Activated CD4-positive, alpha-beta T cell treated with anti-CD3 and anti-CD28 coated beads, Interleukin-2, amount 10 ng/mL, durations not matched to agents 24 days and 14 days (primary cell): Measurements from ENCODE around the gene HNRNPUL2. TPM values are rescaled to one million over a fixed set of nuclear protein-coding genes. Genes with fewer than 3 reads are reported as not detected.
"Not testable (repeated sequence)": the region's sequence is repeated elsewhere in the genome, so short reads cannot be mapped to it uniquely, and the experiment has no call there.

Source experiments
- DNase-seq: peaks from one replicate; pipeline ENCODE4 v3.0.0; 2022
- H3K27ac Mint-ChIP-seq: one replicate; pipeline ENCODE4 v1.8.0; 2022; ENCODE audit warnings: mild to moderate bottlenecking, mixed read lengths
- H3K27me3 Mint-ChIP-seq: one replicate; pipeline ENCODE4 v1.8.0; 2022; ENCODE audit warnings: mixed read lengths
- H3K36me3 Mint-ChIP-seq: one replicate; pipeline ENCODE4 v1.8.0; 2022; ENCODE audit warnings: low read depth, mild to moderate bottlenecking, mixed read lengths
- H3K4me1 Mint-ChIP-seq: one replicate; pipeline ENCODE4 v1.8.0; 2021; ENCODE audit warnings: mixed read lengths
- H3K4me3 Mint-ChIP-seq: one replicate; pipeline ENCODE4 v1.8.0; 2022; ENCODE audit warnings: mild to moderate bottlenecking, moderate library complexity, mixed read lengths
- H3K9me3 Mint-ChIP-seq: one replicate; pipeline ENCODE4 v1.8.0; 2021; ENCODE audit warnings: mixed read lengths
- intact Hi-C: fragments of 100-400 bp; cut with micrococcal nuclease; formaldehyde crosslinking; loops from one replicate; pipeline ENCODE4 v1.15.1; 2023
- total RNA-seq: library from RNA; stranded (reverse); gene quantifications from 2 replicates; pipeline ENCODE4 v1.2.3, GENCODE V29; 2022

The HNRNPUL2 gene
- total RNA-seq, 1 donor from 2014 or later: 60.6 TPM

GRCh38 chr11:62705880-62706849 is 21.1 kb downstream of the HNRNPUL2 start:
- H3K27ac Mint-ChIP-seq: peak overlapping the region; percentile 89
- intact Hi-C loops: loop anchor here (5.0 kb wide), 2 partner anchors 66 to 94 kb away; partner anchors contain the start of genes EML3, ROM1 and TAF6L
- H3K9me3 Mint-ChIP-seq: no peaks in the 10 kb centered on the region
- H3K27me3 Mint-ChIP-seq: no peaks in the 10 kb centered on the region
- peaks cover 33% of the 10 kb centered on the region for H3K4me1 Mint-ChIP-seq
- H3K4me3 Mint-ChIP-seq: peak overlapping the region; percentile 96
- H3K36me3 Mint-ChIP-seq: peaks cover 35% of the 10 kb centered on the region
- peak; percentile 97 for DNase-seq

- peak overlapping the region; percentile 89 for H3K27ac Mint-ChIP-seq
- no peaks in the 10 kb centered on the region for H3K9me3 Mint-ChIP-seq
- no peaks in the 10 kb centered on the region for H3K27me3 Mint-ChIP-seq
- no peak for DNase-seq
- intact Hi-C loops: loop anchor here (5.0 kb wide), 2 partner anchors 67 to 93 kb away; partner anchors contain the start of genes EML3, ROM1 and TAF6L
- peaks cover 33% of the 10 kb centered on the region for H3K4me1 Mint-ChIP-seq
- peak overlapping the region; percentile 96 for H3K4me3 Mint-ChIP-seq
- H3K36me3 Mint-ChIP-seq: peaks cover 33% of the 10 kb centered on the region
These were observed 21.8 kb downstream of the HNRNPUL2 start for GRCh38 chr11:62705413-62705812.

DNA sequence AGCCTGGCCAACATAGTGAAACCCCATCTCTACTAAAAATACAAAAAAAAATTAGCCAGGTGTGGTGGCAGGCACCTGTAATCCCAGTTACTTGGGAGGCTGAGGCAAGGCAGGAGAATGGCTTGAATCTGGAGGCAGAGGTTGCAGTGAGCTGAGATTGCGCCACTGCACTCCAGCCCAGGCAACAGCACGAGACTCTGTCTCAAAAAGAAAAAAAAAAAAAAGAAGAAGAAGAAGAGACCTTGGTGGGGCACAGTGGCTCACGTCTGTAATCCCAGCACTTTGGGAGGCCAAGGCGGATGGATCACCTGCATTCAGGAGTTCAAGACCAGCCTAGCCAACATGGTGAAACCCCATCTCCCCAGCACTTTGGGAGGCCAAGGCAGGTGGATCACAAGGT is 23.3 kb downstream of the HNRNPUL2 start:
- H3K27me3 Mint-ChIP-seq, H3K27ac Mint-ChIP-seq, intact Hi-C loops, H3K4me3 Mint-ChIP-seq, H3K9me3 Mint-ChIP-seq, DNase-seq: not testable (repeated sequence)
- H3K4me1 Mint-ChIP-seq: peaks cover 27% of the 10 kb centered on the region
- H3K36me3 Mint-ChIP-seq: peaks cover 20% of the 10 kb centered on the region

DNA sequence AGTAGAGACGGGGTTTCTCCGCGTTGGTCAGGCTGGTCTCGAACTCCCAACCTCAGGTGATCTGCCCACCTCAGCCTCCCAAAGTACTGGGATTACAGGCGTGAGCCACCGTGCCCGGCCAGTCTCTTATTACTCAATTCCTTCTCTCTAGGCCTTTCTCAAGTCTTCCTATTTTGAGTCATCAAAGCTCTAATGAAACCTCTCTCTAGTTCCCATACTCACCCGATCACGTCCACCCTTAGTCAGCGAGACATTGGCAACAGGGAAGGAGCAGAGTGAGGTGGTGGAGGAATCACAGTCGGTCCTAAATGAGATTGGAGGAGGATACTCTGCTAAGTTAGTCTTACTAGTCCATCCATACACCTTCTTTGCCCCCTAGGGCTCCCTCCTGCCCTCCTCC is 25.0 kb downstream of the HNRNPUL2 start:
- Mint-ChIP-seq H3K9me3 (no peaks in the 10 kb centered on the region), H3K27ac (no peak overlapping the region), H3K4me3 (no peak overlapping the region), H3K36me3 (peaks cover 20% of the 10 kb centered on the region), H3K27me3 (no peaks in the 10 kb centered on the region), H3K4me1 (peaks cover 14% of the 10 kb centered on the region)
- intact Hi-C loops: no loop called here
- DNase-seq: no peak

GRCh38 chr11:62694455-62695167 is 32.6 kb downstream of the HNRNPUL2 start:
- Mint-ChIP-seq H3K36me3 (peaks cover 26% of the 10 kb centered on the region), H3K9me3 (no peaks in the 10 kb centered on the region), H3K27ac (peak overlapping the region; percentile 68), H3K27me3 (no peaks in the 10 kb centered on the region), H3K4me3 (no peak overlapping the region), H3K4me1 (peaks cover 7% of the 10 kb centered on the region)
- intact Hi-C loops: loop anchor here (5.0 kb wide), 2 partner anchors 102 to 302 kb away; partner anchors contain the start of gene TUT1
- peak; percentile 93 for DNase-seq

- H3K36me3 Mint-ChIP-seq: peaks cover 30% of the 10 kb centered on the region
- H3K27me3 Mint-ChIP-seq, H3K4me1 Mint-ChIP-seq, DNase-seq, H3K9me3 Mint-ChIP-seq, H3K4me3 Mint-ChIP-seq, H3K27ac Mint-ChIP-seq: not testable (repeated sequence)
- intact Hi-C loops: loop anchor here (5.0 kb wide), 2 partner anchors 101 to 301 kb away; partner anchors contain the start of gene TUT1
These were observed 33.6 kb downstream of the HNRNPUL2 start for GRCh38 chr11:62693624-62694023.

DNA sequence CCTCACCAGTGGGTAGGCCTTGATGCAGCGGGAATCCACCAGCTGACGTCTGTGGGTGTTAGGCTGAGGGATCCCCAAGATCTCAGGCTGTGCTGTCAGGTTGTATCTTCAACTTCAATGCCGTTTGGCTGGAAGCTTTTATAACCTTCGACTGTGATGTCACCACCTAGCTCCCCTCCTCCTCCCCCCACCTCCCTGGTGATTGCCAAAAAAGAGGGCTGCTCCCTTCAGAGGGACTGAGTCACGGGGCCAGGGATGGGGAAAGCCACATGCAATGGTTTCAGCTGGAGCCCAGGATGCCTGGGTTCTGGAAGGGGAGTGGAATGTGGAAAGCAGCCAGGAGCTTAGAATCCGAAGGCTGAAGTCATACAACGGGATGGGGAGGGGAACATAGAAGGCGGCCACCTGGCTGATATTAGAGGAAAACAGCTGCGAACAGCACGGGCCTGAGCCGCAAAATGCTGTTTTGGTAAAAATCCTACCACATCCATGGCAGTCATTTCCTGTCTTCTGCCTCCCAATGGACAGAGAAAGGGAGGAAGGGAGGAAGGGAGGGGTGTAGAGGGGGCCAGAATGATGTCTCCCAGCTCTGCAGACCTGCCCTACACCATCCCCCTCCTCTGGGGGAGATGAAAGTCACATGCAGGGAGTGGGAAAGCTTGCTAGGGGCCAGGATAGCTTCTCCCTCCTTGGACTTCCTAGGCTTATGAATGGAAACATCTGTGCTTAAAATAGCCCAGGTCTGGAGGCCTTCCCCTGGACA is 37.7 kb downstream of the HNRNPUL2 start, which contains the start of gene LRRN4CL:
TSS of gene LRRN4CL (minus strand) at position 110 of the 763 bp plus-strand sequence. CDS start 1,022 bp downstream, outside the sequence.
- H3K27ac Mint-ChIP-seq: no peak within 1 kb of the TSS

GRCh38 chr11:62688491-62688890 is 38.8 kb downstream of the HNRNPUL2 start:
- H3K27ac Mint-ChIP-seq: no peak overlapping the region
- H3K4me1 Mint-ChIP-seq: no peaks in the 10 kb centered on the region
- no peaks in the 10 kb centered on the region for H3K9me3 Mint-ChIP-seq

More for the DNA sequence above, 37.7 kb downstream of the HNRNPUL2 start, which contains the start of gene LRRN4CL:
- Mint-ChIP-seq H3K36me3 (peaks cover 25% of the 10 kb centered on the region), H3K4me3 (no peak within 1 kb of the TSS), H3K27me3 (peaks cover 9% of the 10 kb centered on the region), H3K4me1 (peaks cover 2% of the 10 kb centered on the region), H3K9me3 (no peaks in the 10 kb centered on the region)
- no peak for DNase-seq
- intact Hi-C loops: loop anchor here (5.0 kb wide), 2 partner anchors 97 to 297 kb away; partner anchors contain the start of gene TUT1

GRCh38 chr11:62687508-62688396 is 39.5 kb downstream of the HNRNPUL2 start:
- Mint-ChIP-seq H3K36me3 (peaks cover 19% of the 10 kb centered on the region), H3K4me1 (no peaks in the 10 kb centered on the region), H3K4me3 (no peak overlapping the region), H3K27ac (no peak overlapping the region), H3K27me3 (peaks cover 9% of the 10 kb centered on the region), H3K9me3 (no peaks in the 10 kb centered on the region)
- intact Hi-C loops: no loop called here
- DNase-seq: no peak

More at GRCh38 chr11:62688491-62688890, 38.8 kb downstream of the HNRNPUL2 start:
- intact Hi-C loops: no loop called here
- H3K27me3 Mint-ChIP-seq: peaks cover 9% of the 10 kb centered on the region
- peaks cover 23% of the 10 kb centered on the region for H3K36me3 Mint-ChIP-seq
- no peak overlapping the region for H3K4me3 Mint-ChIP-seq
- no peak for DNase-seq

DNA sequence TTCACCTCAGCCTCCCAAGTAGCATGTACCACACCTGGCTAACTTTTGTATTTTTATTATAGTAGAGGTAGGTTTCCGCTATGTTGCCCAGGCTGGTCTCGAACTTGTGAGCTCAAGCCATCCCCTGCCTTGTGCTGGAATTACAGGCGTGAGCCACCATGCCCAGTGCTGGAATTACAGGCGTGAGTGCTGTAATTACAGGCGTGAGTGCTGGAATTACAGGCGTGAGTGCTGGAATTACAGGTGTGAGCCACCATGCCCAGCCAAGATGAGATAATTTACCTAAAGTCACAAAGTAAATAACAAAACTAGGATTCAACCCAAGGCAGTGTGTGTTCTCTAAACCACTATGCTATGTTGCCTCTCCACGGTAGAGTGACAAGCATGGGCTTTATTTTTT is 44.7 kb downstream of the HNRNPUL2 start:
- Mint-ChIP-seq H3K36me3 (peaks cover 7% of the 10 kb centered on the region), H3K9me3 (no peaks in the 10 kb centered on the region), H3K4me1 (peaks cover 16% of the 10 kb centered on the region), H3K27me3 (peaks cover 2% of the 10 kb centered on the region), H3K27ac (no peak overlapping the region), H3K4me3 (no peak overlapping the region)
- no peak for DNase-seq
- intact Hi-C loops: no loop called here

DNA sequence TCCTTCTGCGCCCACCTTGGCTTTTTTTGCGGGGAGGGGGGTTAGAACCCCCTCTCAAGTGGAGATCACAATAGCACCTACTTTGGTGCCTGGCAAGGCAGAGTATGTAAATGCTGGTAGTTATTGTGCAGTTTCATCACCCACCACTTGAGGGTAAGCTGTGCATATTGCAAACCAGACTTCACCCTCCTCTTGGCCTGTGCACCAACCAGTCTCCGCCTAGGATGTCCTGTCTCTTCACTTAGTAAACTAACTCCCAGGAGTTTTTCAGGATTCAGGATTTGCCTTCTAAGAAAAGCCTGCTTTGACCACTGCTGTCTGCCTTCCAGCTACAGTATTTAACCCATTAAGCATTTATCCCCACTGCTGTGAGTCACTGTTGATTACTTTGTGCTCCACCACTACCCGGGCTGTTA is 46.4 kb downstream of the HNRNPUL2 start:
- H3K27me3 Mint-ChIP-seq: no peaks in the 10 kb centered on the region
- DNase-seq: peak; percentile 84
- H3K27ac Mint-ChIP-seq: peak overlapping the region; percentile 61
- no peaks in the 10 kb centered on the region for H3K9me3 Mint-ChIP-seq
- intact Hi-C loops: no loop called here
- H3K4me1 Mint-ChIP-seq: peaks cover 24% of the 10 kb centered on the region
- peak overlapping the region; percentile 44 for H3K4me3 Mint-ChIP-seq
- H3K36me3 Mint-ChIP-seq: peaks cover 21% of the 10 kb centered on the region
